Esophagus muscularis mucosa (tissue), 3 donors: ENCODE measurements around the gene LAT.

Source experiments
- CTCF ChIP-seq, 3 experiments: fragments of 200-600 bp in 2 of 3; fragments of 450-650 bp in 1 of 3; sonication (generic) in 2 of 3; IDR thresholded peaks; one replicate each; pipeline ENCODE4 v1.5.1; 2017 to 2019; ENCODE audit warnings: antibody characterized with exemption in 3 of 3, mild to moderate bottlenecking in 2 of 3, moderate library complexity in 1 of 3
- POLR2A ChIP-seq: fragments of 450-650 bp; IDR thresholded peaks from one replicate; pipeline ENCODE4 v1.6.1; 2017; ENCODE audit warnings: antibody characterized with exemption, moderate library complexity, mild to moderate bottlenecking, low read depth
- POLR2AphosphoS5 ChIP-seq, 2 donors: sonication (generic); formaldehyde crosslinking; IDR thresholded peaks; one replicate each; pipeline ENCODE4 v1.6.1; 2017; ENCODE audit warnings: antibody characterized with exemption in 2 of 2

DNA sequence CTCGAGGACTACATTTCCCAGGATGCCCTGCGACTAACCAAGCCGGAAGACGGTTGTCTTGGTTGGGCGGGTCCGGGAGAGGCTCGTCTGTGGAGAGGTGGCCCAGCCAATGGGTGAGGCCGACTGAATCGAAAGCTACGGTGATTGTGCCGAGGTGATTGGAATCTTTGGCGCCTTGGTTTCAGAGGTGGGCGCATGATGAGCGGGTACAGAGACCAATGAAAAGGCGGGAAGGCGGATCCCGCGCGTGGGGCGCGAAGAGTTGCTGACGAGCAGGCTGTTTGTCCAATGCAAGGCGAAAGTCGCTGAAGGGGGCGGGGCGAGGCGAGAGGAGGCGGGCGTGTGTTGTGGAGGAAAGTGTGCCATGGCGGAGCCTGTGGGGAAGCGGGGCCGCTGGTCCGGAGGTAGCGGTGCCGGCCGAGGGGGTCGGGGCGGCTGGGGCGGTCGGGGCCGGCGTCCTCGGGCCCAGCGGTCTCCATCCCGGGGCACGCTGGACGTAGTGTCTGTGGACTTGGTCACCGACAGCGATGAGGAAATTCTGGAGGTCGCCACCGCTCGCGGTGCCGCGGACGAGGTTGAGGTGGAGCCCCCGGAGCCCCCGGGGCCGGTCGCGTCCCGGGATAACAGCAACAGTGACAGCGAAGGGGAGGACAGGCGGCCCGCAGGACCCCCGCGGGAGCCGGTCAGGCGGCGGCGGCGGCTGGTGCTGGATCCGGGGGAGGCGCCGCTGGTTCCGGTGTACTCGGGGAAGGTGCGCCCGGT is 34.0 kb upstream of the LAT start, which contains the start of gene NFATC2IP:
- TF ChIP-seq POLR2AphosphoS5 (IDR thresholded peaks at IDR 0.05) (peak; percentile 59 to 91), CTCF (IDR thresholded peaks at IDR 0.05) (peak in 1 of 3 experiments; percentile 30), POLR2A (no peak)
